ENCODE measurements around the gene PPP1R18.
"Not testable (repeated sequence)": the region's sequence is repeated elsewhere in the genome, so short reads cannot be mapped to it uniquely, and the experiment has no call there.

Gene PPP1R18

GRCh38 chr6:30666300-30666699 is 20.1 kb downstream of the PPP1R18 start:
- not testable (repeated sequence) for DNase-seq (ENCODE audit: low spot score)

DNA sequence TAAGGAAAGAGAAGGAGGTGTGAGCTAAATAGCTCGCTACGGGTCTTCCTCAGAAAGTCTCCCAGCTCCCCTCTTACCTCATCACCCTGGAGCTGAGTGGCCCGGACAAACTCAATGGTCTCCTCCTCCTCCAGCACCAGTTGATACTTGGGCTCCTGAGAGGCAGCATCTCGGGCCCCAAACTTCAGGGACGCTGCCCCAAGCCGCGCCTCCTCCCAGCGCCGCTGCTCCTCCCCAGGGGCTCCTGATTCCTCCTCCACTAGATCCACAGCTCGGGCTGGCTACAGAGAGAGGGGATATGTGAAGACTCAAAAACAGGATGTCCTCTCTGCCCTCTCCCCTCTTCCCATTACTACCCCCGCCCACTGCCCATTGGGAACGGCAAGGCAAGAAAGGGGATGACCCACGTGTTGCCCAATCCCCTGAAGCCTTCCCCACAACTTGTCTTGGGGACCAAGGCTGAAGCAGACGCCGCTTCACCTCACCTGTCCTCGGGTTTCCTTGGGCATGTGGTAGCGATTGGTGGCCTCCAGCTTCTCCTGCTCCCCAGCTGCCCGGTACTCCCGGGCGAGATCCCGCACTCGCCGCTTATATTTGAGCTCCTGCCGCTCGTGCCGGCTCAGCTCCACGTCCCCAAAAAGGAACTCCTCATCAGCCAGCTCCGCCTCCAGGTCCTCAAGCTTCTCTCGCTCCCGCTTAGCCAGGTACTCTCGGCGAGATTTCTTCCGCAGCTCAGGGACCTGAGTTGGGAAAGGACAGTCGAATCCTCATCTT is 21.3 kb downstream of the PPP1R18 start:
- DNase-seq (ENCODE audit: low spot score) = no peak

DNA sequence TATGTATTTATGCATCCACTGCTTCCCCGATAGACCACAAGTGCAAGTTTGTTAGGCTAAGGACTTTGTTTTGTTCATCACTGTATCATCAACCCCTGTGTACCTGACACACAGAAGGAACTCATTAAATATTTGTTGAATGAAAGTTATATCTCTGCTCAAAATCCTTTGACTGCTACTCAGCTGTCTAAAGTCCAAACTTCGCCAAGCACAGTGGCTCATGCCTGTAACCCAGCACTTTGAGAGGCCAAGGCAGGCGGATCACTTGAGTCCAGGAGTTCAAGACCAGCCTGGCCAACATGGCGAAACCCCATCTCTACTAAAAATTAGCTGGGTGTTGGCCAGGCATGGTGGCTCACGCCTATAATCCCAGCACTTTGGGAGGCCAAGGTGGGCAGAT is 28.5 kb downstream of the PPP1R18 start:
- not testable (repeated sequence) for DNase-seq (ENCODE audit: low spot score)

- no peak for DNase-seq (ENCODE audit: low spot score)
Measured at GRCh38 chr6:30657454-30657853, 29.0 kb downstream of the PPP1R18 start.

GRCh38 chr6:30656513-30656912 is 29.9 kb downstream of the PPP1R18 start:
- no peak for DNase-seq (ENCODE audit: low spot score)

DNA sequence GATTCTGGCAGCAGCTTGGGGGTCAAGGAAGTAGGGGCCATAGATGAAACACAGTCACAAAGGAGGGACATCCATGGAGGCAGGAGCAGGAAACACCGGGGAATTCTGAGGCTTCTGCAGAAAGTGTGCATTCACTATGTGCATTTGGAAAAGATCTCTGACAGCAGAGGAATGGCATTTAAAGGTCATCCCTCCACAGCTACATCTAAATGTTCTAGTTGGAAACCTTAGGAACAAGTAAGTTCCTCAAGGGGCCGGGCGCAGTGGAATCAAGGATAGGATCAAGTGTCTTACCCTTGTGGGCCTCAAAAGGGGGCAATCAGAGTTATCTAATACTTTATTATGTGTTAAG is 30.7 kb downstream of the PPP1R18 start:
- no peak for DNase-seq (ENCODE audit: low spot score)

- DNase-seq (ENCODE audit: low spot score) = no peak
Measured at GRCh38 chr6:30654798-30655742, 31.4 kb downstream of the PPP1R18 start.

GRCh38 chr6:30651143-30651542 is 35.3 kb downstream of the PPP1R18 start:
- DNase-seq (ENCODE audit: low spot score) = no peak

GRCh38 chr6:30647242-30648116 is 39.0 kb downstream of the PPP1R18 start:
- peak; percentile 78 for DNase-seq (ENCODE audit: low spot score)

- peak; percentile 89 for DNase-seq (ENCODE audit: low spot score)
Measured at GRCh38 chr6:30646450-30647241, 39.8 kb downstream of the PPP1R18 start, which contains the start of gene C6orf136. Gene C6orf136 (plus strand): TSS chr6:30647133. CDS start chr6:30647232, 99 bp downstream.

- no peak for DNase-seq (ENCODE audit: low spot score)
Measured at GRCh38 chr6:30645989-30646388, 40.5 kb downstream of the PPP1R18 start.

DNA sequence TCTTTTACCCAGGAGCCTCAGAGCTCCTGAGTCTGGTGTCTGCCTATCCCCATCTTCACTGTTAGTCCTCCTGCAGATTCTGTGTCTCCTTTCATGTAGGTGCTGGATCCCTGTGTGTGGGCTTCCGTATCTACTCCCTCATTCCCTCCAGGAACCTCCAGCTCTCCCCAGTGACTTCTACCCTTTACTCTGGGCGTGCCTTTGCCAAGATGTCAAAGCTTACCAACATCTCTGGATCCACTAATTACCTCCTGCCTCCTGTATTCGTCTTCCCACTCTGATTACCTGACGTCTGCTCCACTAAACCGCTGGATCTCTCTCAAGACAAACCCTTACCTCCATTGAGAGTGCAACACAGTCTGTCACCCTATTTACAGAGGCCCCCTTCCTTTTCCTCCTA is 41.7 kb downstream of the PPP1R18 start:
- DNase-seq (ENCODE audit: low spot score) = no peak

DNA sequence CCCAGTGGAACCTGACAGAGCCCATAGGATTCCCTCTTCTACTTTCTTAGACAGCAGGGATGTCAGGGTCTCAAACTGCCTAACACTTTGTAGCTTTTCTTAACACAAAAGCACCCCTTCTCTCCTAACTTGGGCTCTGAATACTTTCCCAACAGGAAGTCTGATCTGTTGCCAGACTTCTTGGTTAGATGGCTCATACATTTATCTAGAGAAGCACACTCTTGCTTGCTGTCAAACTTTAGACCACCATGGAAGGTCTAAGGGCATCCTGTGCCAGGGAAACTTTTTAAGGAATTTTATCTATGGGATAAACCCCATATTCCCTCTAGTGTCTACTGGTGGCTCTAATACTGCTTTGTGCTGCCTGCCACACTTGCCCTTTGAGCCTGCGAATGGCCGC is 42.8 kb downstream of the PPP1R18 start:
- no peak for DNase-seq (ENCODE audit: low spot score)

DNA sequence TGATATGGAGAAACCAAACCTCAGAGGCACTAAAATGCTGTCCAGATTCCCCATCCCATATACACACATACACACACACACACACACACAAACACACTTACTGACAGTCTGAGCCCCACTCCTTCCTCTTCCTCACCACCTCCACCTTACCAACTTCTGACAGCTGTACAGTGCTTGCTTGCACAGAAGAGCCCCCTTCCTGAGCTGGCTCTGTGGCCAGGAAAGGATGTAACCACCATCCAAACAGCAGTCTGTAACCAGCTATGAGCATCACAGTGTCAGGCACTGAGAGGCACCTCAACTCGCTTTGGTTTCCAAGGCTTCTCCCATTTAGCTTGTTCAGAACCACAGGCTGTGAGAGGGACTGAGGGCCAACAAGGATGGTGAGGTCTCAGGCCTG is 45.4 kb downstream of the PPP1R18 start:
- no peak for DNase-seq (ENCODE audit: low spot score)

GRCh38 chr6:30640481-30640880 is 46.0 kb downstream of the PPP1R18 start:
- no peak for DNase-seq (ENCODE audit: low spot score)

- no peak for DNase-seq (ENCODE audit: low spot score)
Measured at GRCh38 chr6:30635834-30636233, 50.6 kb downstream of the PPP1R18 start.

DNA sequence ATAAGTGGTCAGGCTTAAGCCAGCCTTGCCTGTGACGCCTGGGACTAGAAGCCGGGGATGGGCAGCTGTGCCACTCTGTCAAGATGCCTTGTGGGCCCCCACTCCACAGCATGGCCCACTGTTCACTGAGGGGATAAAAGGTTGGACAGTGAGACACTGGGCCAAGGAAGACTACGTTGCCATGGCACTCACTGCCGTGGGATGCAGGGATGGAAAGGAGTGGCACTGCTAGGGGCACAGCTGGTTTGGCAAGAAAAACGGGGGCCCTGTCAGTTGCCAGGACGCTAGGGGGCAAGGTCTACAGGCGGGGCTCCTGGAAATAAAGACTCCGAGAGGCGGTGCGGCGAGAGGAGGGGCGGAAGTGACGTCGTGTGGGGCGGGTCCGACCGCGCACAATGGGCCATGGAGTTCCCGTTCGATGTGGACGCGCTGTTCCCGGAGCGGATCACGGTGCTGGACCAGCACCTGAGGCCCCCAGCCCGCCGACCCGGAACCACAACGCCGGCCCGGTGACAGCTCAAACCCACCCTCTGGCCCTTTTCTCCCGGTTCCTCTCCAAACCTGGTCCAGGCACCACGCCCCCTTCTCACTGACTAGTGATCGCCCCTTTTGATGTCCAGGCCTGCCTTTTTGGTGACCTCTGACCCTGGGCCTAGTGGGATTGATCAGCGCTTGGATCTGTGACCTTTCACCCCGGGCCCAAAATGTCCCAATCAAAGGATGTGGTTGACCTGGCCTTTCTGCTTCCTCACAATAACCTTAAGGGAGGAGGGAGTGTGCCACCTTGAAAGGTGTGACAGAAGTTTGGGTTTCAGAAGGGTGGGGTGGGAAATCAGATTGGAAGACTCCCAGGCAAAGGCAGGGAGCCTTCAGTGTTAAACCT is 59.7 kb downstream of the PPP1R18 start, which contains the start of gene ATAT1:
Gene ATAT1 (plus strand): TSS at position 391 of the 883 bp plus-strand sequence.
- DNase-seq (ENCODE audit: low spot score) = no peak

All from HuH-7.5 (cell line).